Measurements from ENCODE around the gene CFAP221.

Gene CFAP221

DNA sequence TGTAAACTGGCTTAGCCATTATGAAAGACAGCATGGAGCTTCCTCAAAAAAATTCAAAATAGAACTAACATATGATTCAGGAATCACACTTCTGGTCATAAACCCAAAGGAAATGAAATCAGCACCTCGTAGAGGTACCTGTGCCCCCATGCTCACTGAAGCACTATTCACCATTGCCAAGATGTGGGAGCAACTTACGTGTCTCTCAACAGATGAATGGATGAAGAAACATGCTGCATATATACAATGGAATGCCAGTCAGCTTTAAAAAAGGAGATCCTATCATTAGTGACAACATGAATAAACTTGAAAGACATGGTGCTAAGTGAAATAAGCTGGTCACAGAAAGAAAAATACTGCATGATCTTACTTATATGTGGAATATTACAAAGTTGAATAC is 28.1 kb upstream of the CFAP221 start:
- Histone ChIP-seq H3K9me2 (replicated peaks; ENCODE audit: insufficient read depth, low read length) (no peaks in the 10 kb centered on the region), H2AFZ (ENCODE audit: low read length) (no peak overlapping the region), H4K20me1 (ENCODE audit: insufficient read depth, low read length) (no peaks in the 10 kb centered on the region), H3K9ac (ENCODE audit: low read length) (no peak overlapping the region), H3F3A (ENCODE audit: insufficient read depth, low read length) (no peaks in the 10 kb centered on the region), H3K27me3 (replicated peaks; ENCODE audit: insufficient read depth, low read length) (no peaks in the 10 kb centered on the region), H3K36me3 (replicated peaks; ENCODE audit: insufficient read depth, low read length) (no peaks in the 10 kb centered on the region), H3K79me2 (ENCODE audit: low read length) (no peaks in the 10 kb centered on the region), H3K27ac (ENCODE audit: low read length) (no peak overlapping the region), H3K4me1 (ENCODE audit: low read length) (no peaks in the 10 kb centered on the region), H3K9me3 (replicated peaks; ENCODE audit: insufficient read depth, low read length) (no peaks in the 10 kb centered on the region), H3K4me2 (ENCODE audit: low read depth, low read length) (no peak overlapping the region), H3K4me3 (ENCODE audit: low read length) (no peak overlapping the region)
- no peak for TF ChIP-seq EZH2 (optimal IDR thresholded peaks at IDR 0.05; ENCODE audit: low read depth, low read length)
- no peak for TF ChIP-seq EZH2phosphoT487 (IDR thresholded peaks at IDR 0.05; ENCODE audit: low read length)
- TF ChIP-seq, protein P1, sequence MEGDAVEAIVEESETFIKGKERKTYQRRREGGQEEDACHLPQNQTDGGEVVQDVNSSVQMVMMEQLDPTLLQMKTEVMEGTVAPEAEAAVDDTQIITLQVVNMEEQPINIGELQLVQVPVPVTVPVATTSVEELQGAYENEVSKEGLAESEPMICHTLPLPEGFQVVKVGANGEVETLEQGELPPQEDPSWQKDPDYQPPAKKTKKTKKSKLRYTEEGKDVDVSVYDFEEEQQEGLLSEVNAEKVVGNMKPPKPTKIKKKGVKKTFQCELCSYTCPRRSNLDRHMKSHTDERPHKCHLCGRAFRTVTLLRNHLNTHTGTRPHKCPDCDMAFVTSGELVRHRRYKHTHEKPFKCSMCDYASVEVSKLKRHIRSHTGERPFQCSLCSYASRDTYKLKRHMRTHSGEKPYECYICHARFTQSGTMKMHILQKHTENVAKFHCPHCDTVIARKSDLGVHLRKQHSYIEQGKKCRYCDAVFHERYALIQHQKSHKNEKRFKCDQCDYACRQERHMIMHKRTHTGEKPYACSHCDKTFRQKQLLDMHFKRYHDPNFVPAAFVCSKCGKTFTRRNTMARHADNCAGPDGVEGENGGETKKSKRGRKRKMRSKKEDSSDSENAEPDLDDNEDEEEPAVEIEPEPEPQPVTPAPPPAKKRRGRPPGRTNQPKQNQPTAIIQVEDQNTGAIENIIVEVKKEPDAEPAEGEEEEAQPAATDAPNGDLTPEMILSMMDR (IDR thresholded peaks at IDR 0.05; ENCODE audit: low read length) = no peak
- DNase-seq = no peak

DNA sequence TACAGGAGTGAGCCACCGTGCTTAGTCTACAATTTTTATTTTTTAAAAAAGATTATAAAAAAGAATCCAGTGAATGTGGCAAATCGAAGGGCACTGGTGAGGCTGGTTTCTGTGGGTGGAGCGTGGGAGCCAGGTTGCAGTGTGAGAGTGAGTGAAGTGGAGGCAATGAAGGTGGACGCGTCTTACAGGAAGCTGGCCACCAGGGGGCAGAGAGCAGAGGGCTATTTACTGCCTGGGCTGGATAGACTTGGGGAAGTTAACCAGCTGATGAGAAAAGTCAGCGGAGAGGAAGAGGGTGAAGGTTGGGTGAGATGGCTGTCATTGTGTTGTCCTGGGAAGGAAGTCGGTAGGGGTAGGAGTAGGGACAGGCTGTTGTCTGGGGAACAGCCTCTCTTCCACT is 26.8 kb upstream of the CFAP221 start:
- H3K79me2 ChIP-seq (ENCODE audit: low read length) = no peaks in the 10 kb centered on the region
- H3F3A ChIP-seq (ENCODE audit: insufficient read depth, low read length) = no peaks in the 10 kb centered on the region
- no peaks in the 10 kb centered on the region for H3K4me1 ChIP-seq (ENCODE audit: low read length)
- TF ChIP-seq, protein P1 (IDR thresholded peaks at IDR 0.05; ENCODE audit: low read length) = peak; percentile 76
- no peak for TF ChIP-seq EZH2 (optimal IDR thresholded peaks at IDR 0.05; ENCODE audit: low read depth, low read length)
- no peaks in the 10 kb centered on the region for H4K20me1 ChIP-seq (ENCODE audit: insufficient read depth, low read length)
- H3K27ac ChIP-seq (ENCODE audit: low read length) = no peak overlapping the region
- H2AFZ ChIP-seq (ENCODE audit: low read length) = no peak overlapping the region
- H3K9ac ChIP-seq (ENCODE audit: low read length) = no peak overlapping the region
- DNase-seq = peak; percentile 49
- H3K9me2 ChIP-seq (replicated peaks; ENCODE audit: insufficient read depth, low read length) = no peaks in the 10 kb centered on the region
- H3K27me3 ChIP-seq (replicated peaks; ENCODE audit: insufficient read depth, low read length) = no peaks in the 10 kb centered on the region
- H3K36me3 ChIP-seq (replicated peaks; ENCODE audit: insufficient read depth, low read length) = no peaks in the 10 kb centered on the region
- no peaks in the 10 kb centered on the region for H3K9me3 ChIP-seq (replicated peaks; ENCODE audit: insufficient read depth, low read length)
- no peak overlapping the region for H3K4me3 ChIP-seq (ENCODE audit: low read length)
- no peak overlapping the region for H3K4me2 ChIP-seq (ENCODE audit: low read depth, low read length)

DNA sequence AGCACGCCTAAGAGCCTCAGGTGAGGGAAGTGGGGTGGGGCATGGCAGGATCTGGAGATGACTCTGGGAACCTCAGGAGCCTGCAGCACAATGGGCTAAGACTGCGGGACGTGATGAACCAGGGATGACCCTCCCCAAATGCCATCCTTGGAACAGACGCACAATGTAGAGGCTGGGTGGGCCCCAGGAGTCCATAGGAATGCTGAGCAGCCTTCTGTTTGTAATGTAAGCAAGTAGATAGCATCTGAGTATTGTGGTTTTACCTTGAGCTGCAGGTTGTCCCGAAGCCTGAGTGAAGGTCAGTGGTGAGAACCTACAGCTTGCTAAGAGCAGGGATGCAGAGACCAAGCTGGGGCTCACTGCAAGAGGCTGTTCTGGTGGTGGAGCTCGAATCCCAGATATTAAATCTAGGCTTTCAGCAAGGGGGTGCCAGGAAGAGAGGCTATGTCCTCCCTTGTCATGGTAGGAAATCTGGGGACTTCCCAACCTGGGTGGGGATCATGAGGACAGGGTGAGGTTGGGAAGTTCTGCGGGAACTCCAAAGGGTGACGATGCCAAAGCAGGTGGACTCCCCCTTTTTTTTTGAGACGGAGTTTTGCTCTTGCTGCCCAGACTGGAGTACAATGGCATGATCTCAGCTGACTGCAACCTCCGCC is 25.7 kb upstream of the CFAP221 start:
- Histone ChIP-seq H3K4me3 (ENCODE audit: low read length) (no peak overlapping the region), H3K79me2 (ENCODE audit: low read length) (no peaks in the 10 kb centered on the region), H3K27ac (ENCODE audit: low read length) (no peak overlapping the region), H3K4me2 (ENCODE audit: low read depth, low read length) (no peak overlapping the region), H3K9ac (ENCODE audit: low read length) (no peak overlapping the region), H4K20me1 (ENCODE audit: insufficient read depth, low read length) (no peaks in the 10 kb centered on the region), H2AFZ (ENCODE audit: low read length) (no peak overlapping the region), H3K36me3 (replicated peaks; ENCODE audit: insufficient read depth, low read length) (no peaks in the 10 kb centered on the region), H3K27me3 (replicated peaks; ENCODE audit: insufficient read depth, low read length) (no peaks in the 10 kb centered on the region), H3K4me1 (ENCODE audit: low read length) (no peaks in the 10 kb centered on the region), H3K9me2 (replicated peaks; ENCODE audit: insufficient read depth, low read length) (no peaks in the 10 kb centered on the region), H3K9me3 (replicated peaks; ENCODE audit: insufficient read depth, low read length) (no peaks in the 10 kb centered on the region), H3F3A (ENCODE audit: insufficient read depth, low read length) (no peaks in the 10 kb centered on the region)
- no peak for DNase-seq
- TF ChIP-seq EZH2 (optimal IDR thresholded peaks at IDR 0.05; ENCODE audit: low read depth, low read length) (no peak), EZH2phosphoT487 (IDR thresholded peaks at IDR 0.05; ENCODE audit: low read length) (no peak)
- TF ChIP-seq, protein P1 (IDR thresholded peaks at IDR 0.05; ENCODE audit: low read length) = no peak
